ES-I3 (cell line): ENCODE measurements around the gene RAI14.
A peak's percentile ranks its signal among the peaks of the same experiment; 100 is the strongest.
"Not testable (repeated sequence)": the region's sequence is repeated elsewhere in the genome, so short reads cannot be mapped to it uniquely, and the experiment has no call there.

Source experiments
- H3K36me3 ChIP-seq: 2 replicates; pipeline ENCODE4 v1.6.1; 2013; ENCODE audit warnings: mild to moderate bottlenecking, low read length, control low read depth, moderate library complexity; ENCODE audit not compliant: insufficient read depth
- H3K4me1 ChIP-seq: 2 replicates; pipeline ENCODE4 v1.6.1; 2013; ENCODE audit warnings: mild to moderate bottlenecking, control low read depth, low read length; ENCODE audit not compliant: insufficient read depth
- H3K9ac ChIP-seq: 2 replicates; pipeline ENCODE4 v1.6.1; 2013; ENCODE audit warnings: low read depth, mild to moderate bottlenecking, low read length, moderate library complexity
- H3K9me3 ChIP-seq: 2 replicates; pipeline ENCODE4 v1.6.1; 2013; ENCODE audit warnings: mild to moderate bottlenecking, low read length, moderate library complexity; ENCODE audit not compliant: control insufficient read depth, insufficient read depth

Gene RAI14

DNA sequence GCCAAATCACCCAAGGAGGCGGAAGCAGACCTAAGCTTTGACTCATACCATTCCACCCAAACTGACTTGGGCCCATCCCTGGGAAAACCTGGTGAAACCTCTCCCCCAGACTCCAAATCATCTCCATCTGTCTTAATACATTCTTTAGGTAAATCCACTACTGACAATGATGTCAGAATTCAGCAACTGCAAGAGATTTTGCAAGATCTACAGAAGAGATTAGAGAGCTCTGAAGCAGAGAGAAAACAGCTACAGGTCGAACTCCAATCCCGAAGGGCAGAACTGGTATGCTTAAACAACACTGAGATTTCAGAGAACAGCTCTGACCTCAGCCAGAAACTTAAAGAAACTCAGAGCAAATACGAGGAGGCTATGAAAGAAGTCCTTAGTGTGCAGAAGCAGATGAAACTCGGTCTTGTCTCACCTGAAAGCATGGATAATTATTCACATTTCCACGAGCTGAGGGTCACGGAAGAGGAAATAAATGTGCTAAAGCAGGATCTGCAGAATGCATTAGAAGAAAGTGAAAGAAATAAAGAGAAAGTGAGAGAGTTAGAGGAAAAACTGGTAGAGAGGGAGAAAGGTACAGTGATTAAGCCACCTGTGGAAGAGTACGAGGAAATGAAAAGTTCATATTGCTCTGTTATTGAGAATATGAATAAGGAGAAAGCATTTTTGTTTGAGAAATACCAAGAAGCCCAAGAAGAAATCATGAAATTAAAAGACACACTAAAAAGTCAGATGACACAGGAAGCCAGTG, 167.0 kb downstream of the RAI14 start:
- no peaks in the 10 kb centered on the region for H3K9me3 ChIP-seq
- H3K9ac ChIP-seq, result no peak overlapping the region
- H3K36me3 ChIP-seq, result peaks cover 48% of the 10 kb centered on the region
- H3K4me1 ChIP-seq, result no peaks in the 10 kb centered on the region

GRCh38 chr5:34826347-34826746, 170.2 kb downstream of the RAI14 start:
- Histone ChIP-seq H3K4me1 (no peaks in the 10 kb centered on the region), H3K9ac (no peak overlapping the region), H3K9me3 (no peaks in the 10 kb centered on the region), H3K36me3 (peaks cover 53% of the 10 kb centered on the region)

GRCh38 chr5:34827588-34828506, 171.7 kb downstream of the RAI14 start:
- peaks cover 55% of the 10 kb centered on the region for H3K36me3 ChIP-seq
- no peak overlapping the region for H3K9ac ChIP-seq
- no peaks in the 10 kb centered on the region for H3K9me3 ChIP-seq
- no peaks in the 10 kb centered on the region for H3K4me1 ChIP-seq

DNA sequence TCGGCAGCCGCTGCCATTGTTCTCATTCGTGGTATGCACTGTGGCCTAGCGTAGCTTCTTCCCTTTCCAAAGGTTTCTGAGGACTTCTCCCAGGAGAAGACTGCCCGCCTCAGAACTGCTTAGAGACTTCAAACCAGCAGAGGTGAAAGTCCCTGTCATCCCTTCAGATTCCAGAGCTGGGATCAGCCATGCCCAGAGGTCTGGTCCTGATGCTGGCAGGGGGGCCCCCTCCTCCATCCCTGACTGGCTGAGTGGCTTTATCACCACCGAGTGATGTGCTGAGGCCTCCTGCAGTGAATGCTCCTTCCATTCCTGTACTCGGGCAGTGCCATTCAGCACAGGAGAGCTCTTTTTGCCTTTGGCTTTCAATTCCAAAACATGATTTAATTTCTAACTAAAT, 174.7 kb downstream of the RAI14 start:
- H3K9ac ChIP-seq, H3K4me1 ChIP-seq, H3K9me3 ChIP-seq: not testable (repeated sequence)
- H3K36me3 ChIP-seq, result peaks cover 37% of the 10 kb centered on the region

DNA sequence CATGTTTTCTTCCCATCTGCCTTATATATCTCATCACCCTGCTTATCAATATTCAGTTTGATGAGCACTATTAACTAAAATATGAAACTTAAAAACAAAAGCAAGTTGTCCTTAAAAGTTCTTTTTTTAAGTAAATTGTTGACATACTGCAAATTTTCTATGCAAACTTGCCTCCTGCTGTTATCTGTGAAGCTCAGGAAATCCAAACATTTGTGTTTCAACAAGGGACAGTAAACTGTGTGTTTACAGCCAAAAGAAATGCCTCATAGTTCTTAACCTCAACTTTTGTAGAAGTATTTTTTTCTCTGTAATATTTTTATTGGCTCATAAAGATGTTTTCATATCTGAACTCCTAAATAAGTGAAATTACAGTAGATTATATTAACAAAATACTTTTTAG, 175.2 kb downstream of the RAI14 start:
- Histone ChIP-seq H3K36me3 (peaks cover 35% of the 10 kb centered on the region), H3K4me1 (no peaks in the 10 kb centered on the region; the same call in 1 of the 2 replicates), H3K9me3 (peaks cover 5% of the 10 kb centered on the region; the same call in 1 of the 2 replicates), H3K9ac (no peak overlapping the region)

GRCh38 chr5:34832568-34832967, 176.4 kb downstream of the RAI14 start:
- Histone ChIP-seq H3K9ac (no peak overlapping the region), H3K9me3 (peaks cover 5% of the 10 kb centered on the region; the same call in 1 of the 2 replicates), H3K36me3 (peaks cover 25% of the 10 kb centered on the region), H3K4me1 (no peaks in the 10 kb centered on the region; the same call in 1 of the 2 replicates)

DNA sequence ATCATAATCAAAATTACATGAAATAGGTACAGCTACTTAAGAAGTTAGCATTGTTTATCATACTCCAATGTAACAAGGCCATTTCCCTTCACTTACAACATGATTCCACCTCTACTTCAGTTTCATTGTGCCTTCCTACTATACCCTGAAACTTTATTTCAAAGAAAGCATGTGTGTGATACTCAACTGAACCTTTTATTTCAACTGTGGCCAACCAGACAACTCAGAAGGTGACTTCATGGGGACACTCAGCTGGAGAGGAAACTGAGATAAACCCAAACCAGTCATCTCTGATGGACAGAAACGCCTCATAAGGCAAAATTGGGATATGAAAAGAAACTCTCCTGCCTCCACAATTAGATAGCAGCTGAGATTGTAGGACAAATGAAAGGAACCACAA, 177.0 kb downstream of the RAI14 start:
- Histone ChIP-seq H3K4me1 (peaks cover under 1% of the 10 kb centered on the region; the same call in 1 of the 2 replicates), H3K9ac (no peak overlapping the region), H3K9me3 (peaks cover 5% of the 10 kb centered on the region; the same call in 1 of the 2 replicates), H3K36me3 (peaks cover 19% of the 10 kb centered on the region)

GRCh38 chr5:34833976-34834793, 178.1 kb downstream of the RAI14 start:
- Histone ChIP-seq H3K9me3 (peaks cover 5% of the 10 kb centered on the region; the same call in 1 of the 2 replicates), H3K36me3 (peaks cover 16% of the 10 kb centered on the region), H3K4me1 (peaks cover 4% of the 10 kb centered on the region; the same call in 1 of the 2 replicates), H3K9ac (no peak overlapping the region)

DNA sequence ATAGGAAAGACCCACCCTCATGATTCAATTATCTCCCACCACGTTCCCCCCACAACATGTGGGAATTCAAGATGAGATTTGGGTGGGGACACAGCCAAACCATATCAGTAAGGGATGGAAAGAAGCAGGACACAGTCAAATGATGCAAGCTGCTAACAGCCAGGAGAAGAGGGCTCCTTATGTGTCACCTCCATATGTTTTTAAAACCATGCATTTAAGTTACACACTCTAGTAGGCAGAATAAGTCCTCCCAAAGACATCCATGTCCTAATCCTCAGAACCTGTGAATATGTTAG, 178.6 kb downstream of the RAI14 start:
- no peak overlapping the region for H3K9ac ChIP-seq
- peaks cover 4% of the 10 kb centered on the region; the same call in 1 of the 2 replicates for H3K4me1 ChIP-seq
- H3K9me3 ChIP-seq, result peaks cover 5% of the 10 kb centered on the region; the same call in 1 of the 2 replicates
- peaks cover 16% of the 10 kb centered on the region for H3K36me3 ChIP-seq

GRCh38 chr5:34835664-34836063, 179.5 kb downstream of the RAI14 start:
- Histone ChIP-seq H3K36me3 (peaks cover 11% of the 10 kb centered on the region), H3K9ac (no peak overlapping the region), H3K9me3 (peaks cover 5% of the 10 kb centered on the region; the same call in 1 of the 2 replicates), H3K4me1 (peaks cover 4% of the 10 kb centered on the region; the same call in 1 of the 2 replicates)

DNA sequence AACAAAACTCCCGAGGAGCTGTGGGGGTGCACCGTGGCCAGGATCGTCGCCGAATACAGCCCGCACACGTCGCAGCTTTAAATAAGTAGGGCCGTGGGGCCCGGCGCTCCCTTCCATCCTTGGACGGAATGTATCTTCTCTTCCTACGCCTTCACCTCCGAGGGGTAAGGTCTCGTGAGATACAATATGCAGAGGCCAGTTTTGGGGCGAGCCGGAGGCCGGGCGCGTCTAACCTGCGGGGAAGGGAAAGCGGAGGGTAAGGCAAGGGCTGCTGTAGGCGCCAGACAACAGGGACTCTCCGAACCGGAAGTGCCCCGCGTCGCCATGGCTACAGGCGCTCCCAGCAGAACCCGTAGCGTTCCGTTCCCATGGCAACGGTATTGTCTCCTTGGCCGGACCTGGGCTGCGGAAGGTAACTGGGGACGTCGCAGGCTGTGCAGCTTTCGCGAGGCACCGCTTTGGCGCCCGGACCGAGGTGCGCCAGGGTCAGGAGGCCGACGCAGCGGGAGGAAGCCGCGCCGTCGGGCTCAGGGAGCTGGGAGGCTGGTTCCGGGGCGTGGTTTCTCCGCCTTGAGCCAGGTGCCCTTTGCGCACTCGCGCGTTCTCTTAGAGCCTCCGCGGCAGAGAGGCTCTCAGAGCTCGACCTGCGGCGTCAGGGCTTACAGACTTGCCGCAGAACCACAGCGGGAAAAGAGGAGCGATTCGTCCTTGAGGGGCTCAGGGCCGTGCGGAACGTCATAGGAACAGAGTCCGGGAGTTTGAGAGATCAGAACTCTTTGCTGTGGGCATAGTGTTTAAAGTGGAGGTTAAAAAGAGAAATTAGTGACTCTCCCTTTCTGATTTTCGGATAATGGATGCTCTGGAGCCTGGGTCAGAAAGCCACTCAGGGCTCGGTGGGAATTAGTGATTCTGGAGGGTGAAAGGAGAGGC, 182.9 kb downstream of the RAI14 start, which contains the start of gene TTC23L:
TTC23L (plus strand) TSS at position 380 of the 930 bp plus-strand sequence. CDS start 1,508 bp downstream, outside the sequence.
- peak within 1 kb of the TSS; percentile 70 for H3K9ac ChIP-seq

GRCh38 chr5:34841816-34842215, 185.7 kb downstream of the RAI14 start:
- no peaks in the 10 kb centered on the region for H3K9me3 ChIP-seq
- 0 out of 2 replicates have a peak, but pooled peaks cover 4% of the 10 kb centered on the region for H3K4me1 ChIP-seq
- H3K36me3 ChIP-seq, result peaks cover 12% of the 10 kb centered on the region; the same call in 1 of the 2 replicates
- H3K9ac ChIP-seq, result no peak overlapping the region

More for the DNA sequence above, 182.9 kb downstream of the RAI14 start, which contains the start of gene TTC23L:
- H3K4me1 ChIP-seq, result 0 out of 2 replicates have a peak, but pooled peaks cover 4% of the 10 kb centered on the region
- 0 out of 2 replicates have a peak, but pooled peaks cover 3% of the 10 kb centered on the region for H3K36me3 ChIP-seq
- peaks cover 5% of the 10 kb centered on the region; the same call in 1 of the 2 replicates for H3K9me3 ChIP-seq

- peaks cover 14% of the 10 kb centered on the region; the same call in 1 of the 2 replicates for H3K36me3 ChIP-seq
- H3K9ac ChIP-seq, result no peak overlapping the region
- H3K4me1 ChIP-seq, result 0 out of 2 replicates have a peak, but pooled peaks cover 4% of the 10 kb centered on the region
- no peaks in the 10 kb centered on the region for H3K9me3 ChIP-seq
These were observed 186.4 kb downstream of the RAI14 start for GRCh38 chr5:34842554-34842953.
